Left forelimb (tissue), 1 donor: ENCODE data around the gene FADS2.

Experiments used
- DNase-seq: peaks from one replicate; pipeline ENCODE4 v3.0.0-alpha.2; 2018; ENCODE audit warnings: low spot score

FADS2 gene

GRCh38 chr11:61888590-61888989 is 60.5 kb downstream of the FADS2 start:
- no peak for DNase-seq

- no peak for DNase-seq
These were observed 61.7 kb downstream of the FADS2 start for GRCh38 chr11:61889831-61890230.

GRCh38 chr11:61890529-61891330 is 62.6 kb downstream of the FADS2 start:
- DNase-seq = no peak

- peak; percentile 85 for DNase-seq
These were observed 63.4 kb downstream of the FADS2 start, which contains the start of gene FADS3 for GRCh38 chr11:61891331-61892084. Gene FADS3, minus strand, starts transcription at chr11:61891545. Its CDS starts 164 bp downstream, at chr11:61891381.

GRCh38 chr11:61892085-61892370 is 63.9 kb downstream of the FADS2 start:
- no peak for DNase-seq

- no peak for DNase-seq
These were observed 65.9 kb downstream of the FADS2 start for GRCh38 chr11:61893981-61894380.

GRCh38 chr11:61895046-61895717 is 67.1 kb downstream of the FADS2 start:
- no peak for DNase-seq

GRCh38 chr11:61895718-61896059 is 67.6 kb downstream of the FADS2 start:
- DNase-seq = no peak

GRCh38 chr11:61896665-61897386 is 68.7 kb downstream of the FADS2 start:
- DNase-seq = no peak

- peak; percentile 86 for DNase-seq
These were observed 69.5 kb downstream of the FADS2 start for GRCh38 chr11:61897387-61898246.

- no peak for DNase-seq
These were observed 70.1 kb downstream of the FADS2 start for GRCh38 chr11:61898247-61898582.

- DNase-seq = peak; percentile 91
These were observed 71.2 kb downstream of the FADS2 start for GRCh38 chr11:61899146-61899841.

- DNase-seq = no peak
These were observed 72.2 kb downstream of the FADS2 start for GRCh38 chr11:61900251-61900650.

GRCh38 chr11:61901397-61901796 is 73.3 kb downstream of the FADS2 start:
- no peak for DNase-seq

GRCh38 chr11:61902313-61902712 is 74.2 kb downstream of the FADS2 start:
- DNase-seq = no peak

- DNase-seq = no peak
These were observed 75.7 kb downstream of the FADS2 start for GRCh38 chr11:61903845-61904244.

GRCh38 chr11:61904539-61905048 is 76.5 kb downstream of the FADS2 start:
- DNase-seq = no peak

GRCh38 chr11:61905067-61905696 is 77.1 kb downstream of the FADS2 start:
- no peak for DNase-seq

GRCh38 chr11:61905801-61906521 is 77.9 kb downstream of the FADS2 start:
- DNase-seq = no peak

- DNase-seq = no peak
These were observed 78.4 kb downstream of the FADS2 start for GRCh38 chr11:61906522-61906909.
